Activated CD8-positive, alpha-beta memory T cell treated with anti-CD3 and anti-CD28 coated beads for 36 hours (primary cell): ENCODE results near the gene SYCN. TPM values are rescaled to one million over a fixed set of nuclear protein-coding genes. Genes with fewer than 3 reads are reported as not detected.

Experiments
- CTCF ChIA-PET: fragments of 350-600 bp; sonication (Branson Sonifier 250); formaldehyde crosslinking; loops from one replicate; lab custom pipeline; 2021; ENCODE audit warnings: antibody characterized with exemption; lab: Charles Lee
- POLR2A ChIA-PET: fragments of 350-600 bp; sonication (Branson Sonifier 250); formaldehyde crosslinking; loops from one replicate; lab custom pipeline; 2021; ENCODE audit warnings: antibody characterized with exemption; lab: Charles Lee
- total RNA-seq, 2 experiments: library from RNA; stranded (reverse); gene quantifications; one replicate each; pipeline ENCODE4 v1.2.3, GENCODE V29; 2021

Gene SYCN
- total RNA-seq, 2 experiments from 2014 or later = not detected

DNA sequence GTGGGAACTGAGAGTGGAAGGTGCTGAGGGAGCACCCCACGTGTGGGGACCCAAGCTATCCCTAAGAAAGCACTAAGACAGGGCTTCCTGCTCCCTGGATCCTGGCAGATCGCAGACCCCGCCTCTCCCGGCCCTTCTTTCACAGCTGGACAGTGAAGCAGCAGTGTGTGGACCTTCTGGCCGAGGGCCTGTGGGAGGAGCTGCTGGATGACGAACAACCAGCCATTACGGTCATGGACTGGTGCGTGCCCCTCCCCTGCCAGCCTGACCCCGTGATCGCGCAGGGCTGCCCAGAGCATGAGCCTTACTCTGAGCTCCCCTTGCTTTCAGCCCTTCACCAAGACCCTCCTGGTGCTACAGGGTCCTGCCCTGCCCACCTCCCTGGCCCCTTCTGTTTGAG is 5.0 kb downstream of the SYCN start:
- POLR2A ChIA-PET = no interaction called here
- CTCF ChIA-PET = interaction anchor here (0.6 to 0.7 kb wide), 3 partner anchors 24 to 552 kb away, joined by 3 to 4 read pairs (median 3); no protein-coding TSS in a partner anchor

DNA sequence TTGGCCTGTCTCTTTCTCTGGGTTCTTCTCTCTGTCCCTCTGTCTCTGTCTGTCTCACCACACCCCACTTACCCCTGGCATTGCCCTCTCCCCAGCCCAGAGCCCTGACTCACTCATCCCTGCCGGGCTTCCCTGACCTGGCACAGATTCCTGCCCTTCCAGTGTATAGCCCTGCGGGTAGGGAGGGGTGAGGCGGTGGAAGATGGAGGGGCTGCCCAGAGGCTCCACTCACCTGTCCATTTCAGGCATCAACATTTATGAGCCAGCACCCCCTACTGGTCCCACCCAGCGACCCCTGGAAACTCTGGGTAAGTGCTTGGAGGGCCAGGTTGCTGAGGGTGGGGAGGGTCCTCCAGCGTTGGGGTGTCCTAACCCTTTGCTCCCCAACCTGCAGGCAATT is 6.3 kb downstream of the SYCN start:
- ChIA-PET CTCF (no interaction called here), POLR2A (no interaction called here)

DNA sequence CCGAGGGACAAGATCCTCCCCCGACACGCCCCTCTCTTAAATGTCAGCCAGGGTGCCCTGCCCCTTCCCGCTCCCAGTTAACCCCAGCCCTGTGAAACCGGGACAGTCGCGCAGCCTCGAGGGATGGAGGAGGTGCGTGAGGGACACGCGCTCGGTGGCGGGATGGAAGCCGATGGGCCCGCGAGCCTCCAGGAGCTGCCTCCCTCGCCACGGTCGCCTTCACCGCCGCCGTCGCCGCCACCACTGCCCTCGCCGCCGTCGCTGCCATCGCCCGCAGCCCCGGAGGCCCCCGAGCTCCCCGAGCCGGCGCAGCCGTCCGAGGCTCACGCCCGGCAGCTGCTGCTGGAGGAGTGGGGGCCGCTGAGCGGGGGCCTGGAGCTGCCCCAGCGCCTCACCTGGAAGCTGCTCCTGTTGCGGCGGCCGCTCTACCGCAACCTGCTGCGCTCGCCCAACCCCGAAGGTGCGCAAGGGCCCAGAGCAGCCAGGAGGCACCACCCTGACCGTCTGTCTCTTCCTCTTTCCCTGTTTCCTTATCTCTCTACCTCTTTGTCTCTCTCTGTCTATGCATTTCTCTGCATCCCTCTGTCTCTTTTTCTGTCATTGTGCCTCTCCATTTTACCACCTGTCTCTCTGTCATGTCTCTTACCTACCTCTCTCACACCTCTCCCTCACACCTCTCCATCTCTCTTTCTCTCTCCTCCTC is 7.1 kb downstream of the SYCN start, which contains the start of gene NCCRP1:
NCCRP1 (plus strand) TSS at position 105 of the 703 bp plus-strand sequence; CDS start at position 124, 19 bp downstream.
- CTCF ChIA-PET = no interaction called here

DNA sequence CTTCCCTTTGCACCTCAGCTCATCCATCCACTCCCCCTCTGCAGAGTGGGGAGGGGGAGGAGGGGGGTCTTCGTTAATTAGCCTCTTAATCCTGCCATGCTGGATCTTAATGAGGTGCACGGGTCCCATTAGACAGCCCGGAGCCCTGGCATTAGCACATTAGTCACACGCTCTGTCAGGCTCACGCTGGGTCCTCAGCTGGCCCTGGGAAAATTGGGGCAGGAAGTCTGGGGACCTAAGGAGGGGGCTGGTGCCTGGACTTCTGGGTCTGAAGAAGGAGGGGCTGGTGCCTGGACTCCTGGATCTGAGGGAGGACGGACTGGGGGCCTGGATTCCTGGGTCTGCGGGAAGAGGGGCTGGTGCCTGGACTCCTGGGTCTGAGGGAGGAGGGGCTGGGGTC is 7.7 kb downstream of the SYCN start:
- ChIA-PET CTCF (no interaction called here), POLR2A (no interaction called here)

More for the DNA sequence above, 7.1 kb downstream of the SYCN start, which contains the start of gene NCCRP1:
- POLR2A ChIA-PET = no interaction called here

GRCh38 chr19:39195755-39196154 is 8.3 kb downstream of the SYCN start:
- ChIA-PET CTCF (no interaction called here), POLR2A (no interaction called here)

DNA sequence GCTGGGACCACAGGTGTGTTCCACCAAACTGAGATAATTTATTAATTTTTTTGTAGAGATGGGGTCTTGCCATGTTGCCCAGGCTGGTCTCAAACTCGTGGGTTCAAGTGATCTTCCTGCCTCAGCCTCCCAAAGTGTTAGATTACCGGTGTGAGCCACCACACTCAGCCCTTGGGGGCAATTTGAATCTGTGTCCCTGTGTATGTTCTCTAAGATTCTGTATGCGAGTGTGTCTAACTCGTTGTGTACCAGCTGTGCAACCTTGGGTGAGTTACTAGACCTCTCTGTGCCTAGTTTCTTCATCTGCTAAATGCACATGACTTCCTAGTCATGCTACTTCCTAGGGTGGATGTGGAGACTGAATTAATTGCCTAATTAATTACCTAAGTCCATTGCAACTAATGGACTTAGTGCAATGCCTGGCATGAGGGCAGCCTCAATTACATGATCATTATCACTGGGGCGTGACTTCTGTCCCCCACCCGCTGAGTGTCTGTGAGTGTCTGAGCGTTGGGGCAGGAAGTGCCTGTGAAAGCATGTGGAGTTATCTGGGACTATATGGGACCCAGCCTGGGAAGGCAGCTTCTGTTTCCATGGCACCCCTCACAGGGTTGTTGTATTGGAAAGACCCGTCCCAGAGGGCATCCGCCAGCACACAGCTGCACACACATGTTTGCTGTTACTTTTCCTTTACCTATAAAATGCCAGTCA is 9.1 kb downstream of the SYCN start:
- CTCF ChIA-PET = no interaction called here
- POLR2A ChIA-PET = no interaction called here

DNA sequence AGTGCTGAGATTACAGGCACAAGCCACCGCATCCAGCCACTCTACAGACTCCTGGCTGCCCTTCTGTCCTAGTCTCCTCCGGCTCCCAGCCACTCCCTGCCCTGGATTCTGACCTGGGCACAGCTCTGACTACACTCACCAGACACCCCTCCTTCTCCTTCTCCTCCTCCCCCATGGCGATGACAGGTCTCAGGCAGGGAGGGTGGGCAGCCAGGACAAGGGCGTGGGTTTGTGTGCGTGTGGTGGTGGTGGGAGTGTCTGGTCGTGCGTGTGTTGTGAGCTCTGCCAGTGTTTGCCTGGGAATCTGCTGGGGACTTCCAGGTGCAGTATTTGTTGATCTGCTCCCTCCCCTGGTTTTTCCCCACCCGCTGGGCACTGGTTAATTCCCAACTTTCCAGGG is 10.3 kb downstream of the SYCN start:
- ChIA-PET POLR2A (interaction anchor here (0.6 kb wide), 1 partner anchor 1319 kb away, joined by 4 read pairs; no protein-coding TSS in a partner anchor), CTCF (interaction anchor here (0.6 to 1.0 kb wide), 2 partner anchors 15 to 17 kb away, joined by 3 read pairs; no protein-coding TSS in a partner anchor)

DNA sequence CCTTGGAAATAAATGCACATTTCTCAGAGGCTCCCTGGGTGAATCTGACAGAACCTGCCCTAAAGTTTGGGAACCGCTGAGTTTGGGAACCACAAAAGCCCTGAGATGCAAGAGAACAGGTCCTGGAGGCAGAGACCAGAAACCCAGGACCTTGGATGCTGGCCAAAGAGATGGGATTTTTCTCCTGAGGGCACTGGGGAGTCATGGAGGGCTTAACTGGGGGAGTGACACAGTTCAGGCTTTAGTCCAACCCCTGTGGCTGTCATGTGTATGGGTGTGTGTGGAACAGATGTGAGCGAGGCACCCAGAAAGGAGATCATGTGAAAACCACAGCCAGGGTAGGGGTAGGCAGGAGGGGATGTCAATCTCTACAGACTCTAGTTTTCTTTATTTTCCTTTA is 11.2 kb downstream of the SYCN start:
- CTCF ChIA-PET = no interaction called here
- POLR2A ChIA-PET = no interaction called here

- ChIA-PET POLR2A (no interaction called here), CTCF (no interaction called here)
Observed at GRCh38 chr19:39190768-39191167, 13.3 kb downstream of the SYCN start.

- ChIA-PET CTCF (no interaction called here), POLR2A (no interaction called here)
Observed at GRCh38 chr19:39188960-39189359, 15.1 kb downstream of the SYCN start.

GRCh38 chr19:39187552-39187943 is 16.5 kb downstream of the SYCN start:
- CTCF ChIA-PET = interaction anchor here (0.5 to 2.2 kb wide), 4 partner anchors 16 to 65 kb away, joined by 3 to 10 read pairs (median 3); no protein-coding TSS in a partner anchor
- POLR2A ChIA-PET = no interaction called here

- POLR2A ChIA-PET = no interaction called here
- CTCF ChIA-PET = interaction anchor here (1.3 to 2.2 kb wide), 3 partner anchors 20 to 64 kb away, joined by 3 to 10 read pairs (median 3); no protein-coding TSS in a partner anchor
Observed at GRCh38 chr19:39186391-39186790, 17.7 kb downstream of the SYCN start.

GRCh38 chr19:39183104-39183503 is 21.0 kb downstream of the SYCN start:
- ChIA-PET CTCF (no interaction called here), POLR2A (no interaction called here)

GRCh38 chr19:39182174-39182505 is 21.9 kb downstream of the SYCN start:
- ChIA-PET POLR2A (no interaction called here), CTCF (interaction anchor here (1.0 kb wide), 1 partner anchor 148 kb away, joined by 3 read pairs; no protein-coding TSS in a partner anchor)

DNA sequence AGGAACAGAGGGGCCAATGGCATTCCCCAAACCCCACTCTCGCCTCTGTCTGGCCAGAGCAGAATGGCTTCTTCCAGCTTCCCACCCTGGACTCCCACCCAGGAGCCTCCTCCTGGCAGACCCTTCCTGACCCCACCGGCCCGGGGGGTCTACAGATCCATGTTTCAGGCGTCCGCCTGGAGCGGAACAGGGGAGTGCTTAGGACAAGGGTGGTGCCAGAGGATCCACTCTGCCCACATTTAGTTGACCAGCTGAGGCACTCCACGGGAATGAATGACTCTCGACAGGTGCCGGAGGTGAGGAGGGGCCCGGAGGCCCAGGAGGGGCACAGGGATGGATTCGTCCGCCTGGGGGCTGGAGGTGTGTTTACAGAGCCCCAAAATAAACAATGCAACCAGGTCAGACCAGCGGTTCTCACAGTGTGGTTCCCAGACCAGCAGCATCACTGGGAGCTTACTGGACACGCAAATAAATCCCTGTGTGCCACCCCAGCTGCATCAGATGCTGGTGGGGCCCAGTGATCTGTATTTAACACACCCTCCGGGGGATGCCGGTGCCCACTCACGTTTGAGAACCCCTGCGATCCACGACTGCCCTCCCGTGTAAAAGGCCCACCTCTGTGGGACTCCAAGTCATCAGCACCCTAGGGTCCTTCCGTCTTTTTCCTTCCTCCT is 22.4 kb downstream of the SYCN start:
- ChIA-PET CTCF (interaction anchor here (1.0 kb wide), 1 partner anchor 148 kb away, joined by 3 read pairs; no protein-coding TSS in a partner anchor), POLR2A (no interaction called here)

DNA sequence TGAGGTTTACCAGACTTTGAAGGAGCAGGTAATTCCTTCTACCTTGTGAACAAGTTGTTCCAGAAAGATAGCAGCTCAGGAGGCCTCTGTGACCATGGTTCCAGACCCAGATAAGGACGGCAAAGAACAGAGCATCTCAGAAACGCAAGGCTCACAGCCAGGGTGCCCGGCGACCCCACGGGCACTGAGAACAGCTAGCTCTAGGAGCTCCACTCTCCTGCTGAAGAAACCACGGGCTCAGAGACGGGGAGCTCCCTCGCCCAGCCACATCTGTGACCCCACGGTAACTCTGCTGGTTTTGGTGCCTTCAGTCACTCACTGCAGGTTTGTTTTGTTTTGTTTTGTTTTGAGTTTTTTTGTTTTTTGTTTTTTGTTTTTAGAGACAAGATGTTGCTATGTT is 23.3 kb downstream of the SYCN start:
- ChIA-PET POLR2A (no interaction called here), CTCF (interaction anchor here (0.5 kb wide), 1 partner anchor 141 kb away, joined by 3 read pairs; no protein-coding TSS in a partner anchor)

GRCh38 chr19:39179754-39180153 is 24.3 kb downstream of the SYCN start:
- ChIA-PET POLR2A (no interaction called here), CTCF (no interaction called here)

- CTCF ChIA-PET = no interaction called here
- POLR2A ChIA-PET = no interaction called here
Observed at GRCh38 chr19:39178296-39179006, 25.6 kb downstream of the SYCN start.

DNA sequence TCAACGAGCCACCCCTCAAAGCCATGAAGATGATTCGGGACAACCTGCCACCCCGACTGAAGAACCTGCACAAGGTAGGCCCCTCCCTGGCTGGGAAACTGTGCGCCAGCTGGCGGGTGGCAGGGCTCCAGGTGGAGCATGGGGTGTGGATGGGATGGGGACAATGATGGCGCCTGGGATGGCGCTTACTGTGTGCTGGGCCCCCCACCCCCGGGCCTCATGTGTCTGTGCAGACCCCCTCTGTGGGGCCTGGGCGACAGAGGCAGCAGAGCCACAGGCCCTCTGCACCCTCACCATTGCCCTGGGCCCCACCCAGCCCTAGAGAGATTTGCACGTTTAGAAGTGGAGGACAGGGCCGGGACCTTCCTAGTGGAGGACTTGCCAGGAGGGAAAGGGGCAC is 26.3 kb downstream of the SYCN start:
- ChIA-PET CTCF (no interaction called here), POLR2A (no interaction called here)
